Stimulated activated CD8-positive, alpha-beta memory T cell treated with anti-CD3 and anti-CD28 coated beads, Interleukin-2, amount 100 ng/mL, for 1 hour (primary cell): ENCODE data around the gene TBC1D22A.
"Not testable (repeated sequence)": the region's sequence is repeated elsewhere in the genome, so short reads cannot be mapped to it uniquely, and the experiment has no call there.

Experiments
- DNase-seq, 2 donors: peaks; one replicate each; pipeline ENCODE4 v3.0.0-alpha.2; 2020; ENCODE audit warnings: low read depth in 2 of 2

Gene TBC1D22A, protein sequence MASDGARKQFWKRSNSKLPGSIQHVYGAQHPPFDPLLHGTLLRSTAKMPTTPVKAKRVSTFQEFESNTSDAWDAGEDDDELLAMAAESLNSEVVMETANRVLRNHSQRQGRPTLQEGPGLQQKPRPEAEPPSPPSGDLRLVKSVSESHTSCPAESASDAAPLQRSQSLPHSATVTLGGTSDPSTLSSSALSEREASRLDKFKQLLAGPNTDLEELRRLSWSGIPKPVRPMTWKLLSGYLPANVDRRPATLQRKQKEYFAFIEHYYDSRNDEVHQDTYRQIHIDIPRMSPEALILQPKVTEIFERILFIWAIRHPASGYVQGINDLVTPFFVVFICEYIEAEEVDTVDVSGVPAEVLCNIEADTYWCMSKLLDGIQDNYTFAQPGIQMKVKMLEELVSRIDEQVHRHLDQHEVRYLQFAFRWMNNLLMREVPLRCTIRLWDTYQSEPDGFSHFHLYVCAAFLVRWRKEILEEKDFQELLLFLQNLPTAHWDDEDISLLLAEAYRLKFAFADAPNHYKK

DNA sequence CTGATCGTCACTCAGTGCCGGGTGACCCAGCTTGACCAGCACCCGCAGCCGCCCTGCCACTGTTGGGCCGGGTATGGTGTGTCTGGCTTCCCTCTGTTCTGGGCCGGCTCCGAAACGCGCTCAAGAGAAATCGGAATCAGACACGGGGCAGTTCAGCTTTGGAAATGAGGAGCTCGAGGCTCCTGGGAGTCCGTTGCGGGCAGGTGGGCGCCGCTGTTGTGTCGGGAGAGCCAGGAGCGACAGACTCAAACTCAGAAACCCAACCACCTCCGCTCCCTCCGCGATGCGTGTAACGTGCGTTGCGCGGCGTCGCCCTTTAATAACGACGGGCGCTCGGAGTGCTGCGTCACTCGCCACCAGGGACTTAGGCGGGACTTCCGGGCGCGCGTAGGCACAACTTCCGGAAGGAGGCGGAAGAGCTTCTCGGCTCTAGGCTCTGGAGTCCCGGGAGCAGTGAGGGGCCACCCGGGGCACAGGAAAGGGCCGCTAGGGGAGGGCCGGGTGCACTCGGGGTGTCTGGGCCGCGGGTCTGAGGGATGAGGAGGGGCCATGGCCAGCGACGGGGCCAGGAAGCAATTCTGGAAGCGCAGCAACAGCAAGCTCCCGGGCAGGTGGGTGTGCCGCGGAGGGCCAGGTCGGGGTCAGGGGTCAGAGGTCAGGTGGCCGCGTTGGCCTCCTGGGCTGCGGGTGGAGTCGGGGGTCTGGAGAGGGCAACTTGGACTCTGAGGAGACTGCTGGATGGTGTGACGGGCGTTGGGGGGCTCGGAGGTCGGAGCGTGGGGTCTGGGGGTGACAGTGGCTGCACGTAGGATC lies at the start of gene TBC1D22A:
TSS of gene TBC1D22A (plus strand) at position 413 of the 813 bp plus-strand sequence. CDS start at position 550, 137 bp downstream.
- peak; percentile 88 to 89 for DNase-seq

GRCh38 chr22:46714550-46714949 lies 47.9 kb upstream of the TBC1D22A start:
- DNase-seq = no peak

GRCh38 chr22:46719921-46720320 lies 42.5 kb upstream of the TBC1D22A start:
- DNase-seq = no peak

GRCh38 chr22:46721501-46722085 lies 40.9 kb upstream of the TBC1D22A start:
- DNase-seq = no peak

DNA sequence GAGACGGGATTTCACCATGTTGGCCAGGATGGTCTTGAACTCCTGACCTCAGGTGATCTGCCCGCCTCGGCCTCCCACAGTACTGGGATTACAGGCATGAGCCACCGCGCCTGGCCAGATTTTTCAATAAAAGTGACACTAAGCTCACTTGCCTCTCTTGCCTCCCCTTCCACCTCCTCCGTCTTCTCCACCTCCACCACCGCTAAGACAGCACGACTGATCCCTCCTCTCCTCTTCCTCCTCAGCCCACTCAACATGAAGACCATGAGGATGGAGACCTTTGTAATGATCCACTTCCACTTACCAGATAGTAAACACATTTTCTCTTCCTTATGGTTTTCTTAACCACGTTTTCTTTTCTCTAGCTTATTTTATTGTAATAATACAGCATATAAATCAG lies 38.6 kb upstream of the TBC1D22A start:
- no peak for DNase-seq

GRCh38 chr22:46725096-46725495 lies 37.4 kb upstream of the TBC1D22A start:
- no peak for DNase-seq

GRCh38 chr22:46726066-46726985 lies 36.1 kb upstream of the TBC1D22A start:
- DNase-seq = no peak

- DNase-seq = no peak
These were observed 35.5 kb upstream of the TBC1D22A start for GRCh38 chr22:46726986-46727317.

GRCh38 chr22:46727813-46728364 lies 34.6 kb upstream of the TBC1D22A start:
- DNase-seq = no peak

DNA sequence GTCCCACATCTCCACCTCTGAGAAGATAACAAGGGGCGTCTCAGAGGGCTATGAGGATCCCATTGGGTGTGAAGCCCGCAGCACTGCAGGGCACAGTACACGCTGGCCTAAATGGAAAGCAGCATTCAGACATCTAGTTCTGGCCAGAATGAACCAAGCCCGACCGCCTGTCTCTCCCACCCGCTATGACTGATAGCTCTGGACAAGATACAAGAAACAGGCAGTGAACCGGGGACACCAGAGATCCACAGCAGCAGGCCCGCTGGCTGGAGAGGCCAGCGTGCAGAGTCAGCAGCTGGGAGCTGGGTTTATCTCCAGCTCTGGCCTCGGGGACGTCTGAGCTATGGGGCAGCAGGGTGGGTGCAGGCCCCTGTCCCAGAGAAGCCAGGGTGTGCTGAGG lies 34.0 kb upstream of the TBC1D22A start:
- DNase-seq = no peak

GRCh38 chr22:46730568-46731245 lies 31.7 kb upstream of the TBC1D22A start:
- DNase-seq = no peak

GRCh38 chr22:46731246-46732040 lies 31.0 kb upstream of the TBC1D22A start:
- DNase-seq = no peak

GRCh38 chr22:46732041-46732379 lies 30.4 kb upstream of the TBC1D22A start:
- no peak for DNase-seq

DNA sequence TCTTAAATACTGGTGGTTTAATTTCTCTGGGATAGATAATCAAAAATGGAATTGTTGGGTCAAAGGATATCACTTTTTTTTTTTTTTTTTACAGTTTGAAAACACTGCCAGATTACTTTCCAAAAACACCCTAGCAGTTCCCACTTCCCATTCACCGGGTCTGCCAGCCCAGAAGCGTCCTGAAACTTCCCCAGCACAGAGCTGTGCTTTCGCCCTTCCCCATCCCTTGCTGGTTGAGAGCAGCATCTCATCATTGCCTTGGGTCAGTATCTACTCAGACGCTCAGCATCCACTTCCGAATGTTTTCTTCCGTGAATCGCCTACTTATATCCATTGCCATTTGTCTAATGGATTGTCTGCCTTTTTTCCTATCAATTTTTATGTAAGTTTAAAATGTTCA lies 29.9 kb upstream of the TBC1D22A start:
- DNase-seq = no peak

- not testable (repeated sequence) for DNase-seq
These were observed 28.2 kb upstream of the TBC1D22A start for GRCh38 chr22:46734213-46734722.

GRCh38 chr22:46734830-46735453 lies 27.5 kb upstream of the TBC1D22A start:
- peak; percentile 26 to 33 for DNase-seq

DNA sequence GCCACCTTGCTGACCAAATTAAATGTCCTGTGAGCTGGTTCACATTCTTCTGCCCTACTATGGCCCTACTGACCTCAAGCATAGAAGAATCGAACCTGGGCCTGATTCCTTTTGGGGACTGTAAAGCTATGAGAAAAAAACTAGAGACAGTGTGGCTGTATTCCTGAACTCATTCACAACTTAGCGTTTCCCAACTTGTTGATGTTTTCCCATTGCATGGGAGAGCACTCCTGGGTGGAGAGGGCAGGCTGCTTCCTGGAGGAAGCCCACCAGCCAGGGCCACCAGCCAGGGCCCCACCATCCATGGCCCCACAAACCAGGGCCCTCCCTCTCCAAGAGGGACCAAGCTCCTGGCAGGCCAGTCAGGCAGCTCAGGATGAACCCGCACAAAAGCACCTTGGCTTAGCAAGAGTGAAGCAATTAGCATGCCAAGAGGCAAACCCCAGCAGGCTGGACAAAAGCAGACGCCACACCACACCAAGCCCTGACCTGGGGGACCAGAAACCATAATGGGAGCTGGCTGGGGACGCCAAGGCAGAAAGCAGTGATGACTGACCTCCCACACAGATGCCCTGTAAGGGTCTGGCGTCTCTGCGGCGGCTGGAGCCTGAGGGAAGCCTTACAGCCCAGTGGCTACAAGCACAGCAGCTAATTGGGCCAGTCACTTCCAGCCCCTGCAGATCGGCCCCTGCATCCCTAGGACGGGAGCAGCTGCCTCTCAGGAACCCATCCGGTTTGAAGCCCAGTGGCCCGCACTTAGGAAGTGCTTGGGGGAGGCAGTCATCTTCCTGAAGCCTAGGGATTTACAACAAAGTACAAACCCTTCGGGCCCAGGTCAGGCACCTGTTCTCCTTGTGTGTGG lies 26.5 kb upstream of the TBC1D22A start:
- no peak for DNase-seq

- no peak for DNase-seq
These were observed 25.7 kb upstream of the TBC1D22A start for GRCh38 chr22:46736705-46737104.
